Measurements from ENCODE around the gene UBE2H.

UBE2H gene

GRCh38 chr7:129911790-129912189 is 41.0 kb downstream of the UBE2H start:
- Histone ChIP-seq H3K27ac (ENCODE audit: insufficient read depth, low read depth, low read length, poor library complexity, severe bottlenecking) (no peak overlapping the region), H3K36me3 (ENCODE audit: control insufficient read depth, insufficient read depth, low read length) (no peaks in the 10 kb centered on the region), H3K4me1 (ENCODE audit: control insufficient read depth, insufficient read depth, low read length) (peaks cover 6% of the 10 kb centered on the region), H3K4me3 (ENCODE audit: insufficient read depth, low read depth, low read length) (no peak overlapping the region), H3K9me3 (ENCODE audit: control insufficient read depth, low read length) (no peaks in the 10 kb centered on the region), H3K27me3 (ENCODE audit: control insufficient read depth, insufficient read depth, low read length, poor library complexity, severe bottlenecking) (no peaks in the 10 kb centered on the region)
- WGBS, 2 experiments = 89 to 97% methylated on average over 6 of the region's 6 CpGs

GRCh38 chr7:129909669-129910068 is 43.1 kb downstream of the UBE2H start:
- Histone ChIP-seq H3K4me3 (ENCODE audit: insufficient read depth, low read depth, low read length) (no peak overlapping the region), H3K27ac (ENCODE audit: insufficient read depth, low read depth, low read length, poor library complexity, severe bottlenecking) (no peak overlapping the region), H3K36me3 (ENCODE audit: control insufficient read depth, insufficient read depth, low read length) (no peaks in the 10 kb centered on the region), H3K9me3 (ENCODE audit: control insufficient read depth, low read length) (no peaks in the 10 kb centered on the region), H3K4me1 (ENCODE audit: control insufficient read depth, insufficient read depth, low read length) (peaks cover 6% of the 10 kb centered on the region), H3K27me3 (ENCODE audit: control insufficient read depth, insufficient read depth, low read length, poor library complexity, severe bottlenecking) (no peaks in the 10 kb centered on the region)
- whole genome bisulfite sequencing, 2 experiments = 93% methylated on average over 4 of the region's 4 CpGs

- H3K9me3 ChIP-seq (ENCODE audit: control insufficient read depth, low read length) = no peaks in the 10 kb centered on the region
- peaks cover 6% of the 10 kb centered on the region for H3K4me1 ChIP-seq (ENCODE audit: control insufficient read depth, insufficient read depth, low read length)
- no CpG with 5 or more reads among the region's 1 CpG for WGBS, 2 experiments
- no peak overlapping the region for H3K4me3 ChIP-seq (ENCODE audit: insufficient read depth, low read depth, low read length)
- H3K36me3 ChIP-seq (ENCODE audit: control insufficient read depth, insufficient read depth, low read length) = no peaks in the 10 kb centered on the region
- H3K27me3 ChIP-seq (ENCODE audit: control insufficient read depth, insufficient read depth, low read length, poor library complexity, severe bottlenecking) = no peaks in the 10 kb centered on the region
- peak overlapping the region; percentile 16 for H3K27ac ChIP-seq (ENCODE audit: insufficient read depth, low read depth, low read length, poor library complexity, severe bottlenecking)
These were observed 44.6 kb downstream of the UBE2H start for GRCh38 chr7:129908181-129908580.

GRCh38 chr7:129907122-129907736 is 45.5 kb downstream of the UBE2H start:
- Histone ChIP-seq H3K27ac (ENCODE audit: insufficient read depth, low read depth, low read length, poor library complexity, severe bottlenecking) (no peak overlapping the region), H3K4me3 (ENCODE audit: insufficient read depth, low read depth, low read length) (no peak overlapping the region), H3K27me3 (ENCODE audit: control insufficient read depth, insufficient read depth, low read length, poor library complexity, severe bottlenecking) (no peaks in the 10 kb centered on the region), H3K36me3 (ENCODE audit: control insufficient read depth, insufficient read depth, low read length) (no peaks in the 10 kb centered on the region), H3K4me1 (ENCODE audit: control insufficient read depth, insufficient read depth, low read length) (peaks cover 6% of the 10 kb centered on the region), H3K9me3 (ENCODE audit: control insufficient read depth, low read length) (no peaks in the 10 kb centered on the region)
- 90 to 92% methylated on average over 10 to 11 of the region's 11 CpGs for WGBS, 2 experiments

GRCh38 chr7:129906700-129907099 is 46.1 kb downstream of the UBE2H start:
- H3K4me1 ChIP-seq (ENCODE audit: control insufficient read depth, insufficient read depth, low read length) = peaks cover 6% of the 10 kb centered on the region
- H3K27ac ChIP-seq (ENCODE audit: insufficient read depth, low read depth, low read length, poor library complexity, severe bottlenecking) = no peak overlapping the region
- no peaks in the 10 kb centered on the region for H3K36me3 ChIP-seq (ENCODE audit: control insufficient read depth, insufficient read depth, low read length)
- WGBS, 2 experiments = 96 to 98% methylated on average over 5 of the region's 5 CpGs
- no peaks in the 10 kb centered on the region for H3K9me3 ChIP-seq (ENCODE audit: control insufficient read depth, low read length)
- H3K4me3 ChIP-seq (ENCODE audit: insufficient read depth, low read depth, low read length) = no peak overlapping the region
- no peaks in the 10 kb centered on the region for H3K27me3 ChIP-seq (ENCODE audit: control insufficient read depth, insufficient read depth, low read length, poor library complexity, severe bottlenecking)

GRCh38 chr7:129903935-129904334 is 48.8 kb downstream of the UBE2H start:
- Histone ChIP-seq H3K27me3 (ENCODE audit: control insufficient read depth, insufficient read depth, low read length, poor library complexity, severe bottlenecking) (no peaks in the 10 kb centered on the region), H3K4me1 (ENCODE audit: control insufficient read depth, insufficient read depth, low read length) (peaks cover 6% of the 10 kb centered on the region), H3K9me3 (ENCODE audit: control insufficient read depth, low read length) (no peaks in the 10 kb centered on the region), H3K27ac (ENCODE audit: insufficient read depth, low read depth, low read length, poor library complexity, severe bottlenecking) (no peak overlapping the region), H3K4me3 (ENCODE audit: insufficient read depth, low read depth, low read length) (no peak overlapping the region), H3K36me3 (ENCODE audit: control insufficient read depth, insufficient read depth, low read length) (peaks cover 5% of the 10 kb centered on the region)
- WGBS, 2 experiments = 96 to 97% methylated on average over 5 of the region's 5 CpGs

GRCh38 chr7:129902788-129903422 is 49.9 kb downstream of the UBE2H start:
- Histone ChIP-seq H3K4me1 (ENCODE audit: control insufficient read depth, insufficient read depth, low read length) (no peaks in the 10 kb centered on the region), H3K27me3 (ENCODE audit: control insufficient read depth, insufficient read depth, low read length, poor library complexity, severe bottlenecking) (no peaks in the 10 kb centered on the region), H3K9me3 (ENCODE audit: control insufficient read depth, low read length) (no peaks in the 10 kb centered on the region), H3K36me3 (ENCODE audit: control insufficient read depth, insufficient read depth, low read length) (peaks cover 5% of the 10 kb centered on the region), H3K27ac (ENCODE audit: insufficient read depth, low read depth, low read length, poor library complexity, severe bottlenecking) (no peak overlapping the region), H3K4me3 (ENCODE audit: insufficient read depth, low read depth, low read length) (no peak overlapping the region)
- whole genome bisulfite sequencing, 2 experiments = 93% methylated on average over 6 to 8 of the region's 8 CpGs

GRCh38 chr7:129898502-129899160 is 54.1 kb downstream of the UBE2H start:
- H3K4me1 ChIP-seq (ENCODE audit: control insufficient read depth, insufficient read depth, low read length) = no peaks in the 10 kb centered on the region
- H3K36me3 ChIP-seq (ENCODE audit: control insufficient read depth, insufficient read depth, low read length) = peaks cover 5% of the 10 kb centered on the region
- peak overlapping the region; percentile 8 for H3K27ac ChIP-seq (ENCODE audit: insufficient read depth, low read depth, low read length, poor library complexity, severe bottlenecking)
- WGBS, 2 experiments = 90 to 95% methylated on average over 4 of the region's 5 CpGs
- no peak overlapping the region for H3K4me3 ChIP-seq (ENCODE audit: insufficient read depth, low read depth, low read length)
- H3K27me3 ChIP-seq (ENCODE audit: control insufficient read depth, insufficient read depth, low read length, poor library complexity, severe bottlenecking) = no peaks in the 10 kb centered on the region
- no peaks in the 10 kb centered on the region for H3K9me3 ChIP-seq (ENCODE audit: control insufficient read depth, low read length)

- Histone ChIP-seq H3K36me3 (ENCODE audit: control insufficient read depth, insufficient read depth, low read length) (peaks cover 5% of the 10 kb centered on the region), H3K27ac (ENCODE audit: insufficient read depth, low read depth, low read length, poor library complexity, severe bottlenecking) (no peak overlapping the region), H3K27me3 (ENCODE audit: control insufficient read depth, insufficient read depth, low read length, poor library complexity, severe bottlenecking) (no peaks in the 10 kb centered on the region), H3K9me3 (ENCODE audit: control insufficient read depth, low read length) (no peaks in the 10 kb centered on the region), H3K4me1 (ENCODE audit: control insufficient read depth, insufficient read depth, low read length) (no peaks in the 10 kb centered on the region), H3K4me3 (ENCODE audit: insufficient read depth, low read depth, low read length) (no peak overlapping the region)
These were observed 54.8 kb downstream of the UBE2H start for GRCh38 chr7:129898007-129898406.

GRCh38 chr7:129896568-129897382 is 56.0 kb downstream of the UBE2H start:
- Histone ChIP-seq H3K4me1 (ENCODE audit: control insufficient read depth, insufficient read depth, low read length) (no peaks in the 10 kb centered on the region), H3K9me3 (ENCODE audit: control insufficient read depth, low read length) (no peaks in the 10 kb centered on the region), H3K4me3 (ENCODE audit: insufficient read depth, low read depth, low read length) (no peak overlapping the region), H3K27me3 (ENCODE audit: control insufficient read depth, insufficient read depth, low read length, poor library complexity, severe bottlenecking) (no peaks in the 10 kb centered on the region), H3K36me3 (ENCODE audit: control insufficient read depth, insufficient read depth, low read length) (peaks cover 5% of the 10 kb centered on the region), H3K27ac (ENCODE audit: insufficient read depth, low read depth, low read length, poor library complexity, severe bottlenecking) (no peak overlapping the region)
- 93 to 98% methylated on average over 6 of the region's 6 CpGs for WGBS, 2 experiments

All from ectodermal cell (in vitro differentiated cells).